Panc1 (cell line): ENCODE measurements around the gene COL5A1. TPM values are rescaled to one million over a fixed set of nuclear protein-coding genes. Genes with fewer than 3 reads are reported as not detected.

ENCODE experiments used
- ATAC-seq: fragments of 200-7000 bp; cut with Tn5 transposase; 2 replicates; pipeline ENCODE4 v1.9.1; 2020; ENCODE audit warnings: mild to moderate bottlenecking, moderate library complexity
- BruUV-seq: library from RNA; stranded (reverse); fragments of 400-500 nt; replicated peaks from 2 replicates; lab custom pipeline; 2021; lab: Mats Ljungman, UMichigan
- CTCF ChIA-PET: fragments of 300-600 bp; sonication (Branson Sonifier 250); formaldehyde crosslinking; loops from one replicate; lab custom pipeline; 2022; ENCODE audit warnings: antibody characterized with exemption; lab: Charles Lee
- POLR2A ChIA-PET: fragments of 300-600 bp; sonication (Branson Sonifier 250); formaldehyde crosslinking; loops from one replicate; lab custom pipeline; 2022; ENCODE audit warnings: antibody characterized with exemption; lab: Charles Lee
- DNase-seq: peaks from one replicate; pipeline ENCODE4 v3.0.0-alpha.2; 2010; ENCODE audit warnings: low read depth, low spot score
- H3K27ac ChIP-seq: 2 replicates; pipeline ENCODE4 v1.5.1; 2011; ENCODE audit warnings: mild to moderate bottlenecking, low read length, inconsistent platforms
- H3K27me3 ChIP-seq: fragments of 200-500 bp; sonication (Bioruptor generic); 2 replicates; pipeline ENCODE4 v1.6.0; 2014; ENCODE audit warnings: low read length, inconsistent platforms; ENCODE audit not compliant: control insufficient read depth, insufficient read depth
- H3K36me3 ChIP-seq: fragments of 200-500 bp; sonication (Bioruptor generic); 2 replicates; pipeline ENCODE4 v1.5.1; 2014; ENCODE audit warnings: inconsistent platforms, mild to moderate bottlenecking, low read length, moderate library complexity; ENCODE audit not compliant: control insufficient read depth, insufficient read depth
- H3K4me1 ChIP-seq: 2 replicates; pipeline ENCODE4 v1.5.1; 2011; ENCODE audit warnings: inconsistent platforms, mild to moderate bottlenecking, low read length, moderate library complexity; ENCODE audit not compliant: control insufficient read depth, insufficient read depth
- H3K4me3 ChIP-seq, 2 experiments: 2 replicates each; pipeline ENCODE4 v1.5.1; 2011 to 2012; ENCODE audit warnings: low read depth in 2 of 2, low read length in 2 of 2, mild to moderate bottlenecking in 2 of 2, inconsistent platforms in 1 of 2, moderate library complexity in 1 of 2
- H3K9me3 ChIP-seq: fragments of 200-500 bp; sonication (Bioruptor generic); 2 replicates; pipeline ENCODE4 v1.5.1; 2014; ENCODE audit warnings: low read depth, mild to moderate bottlenecking, inconsistent platforms, low read length, moderate library complexity; ENCODE audit not compliant: control insufficient read depth, insufficient read depth
- CTCF ChIP-seq: fragments of 450-650 bp; IDR thresholded peaks from 2 replicates; pipeline ENCODE4 v1.5.1; 2017; ENCODE audit warnings: mild to moderate bottlenecking
- POLR2AphosphoS5 ChIP-seq: IDR thresholded peaks from 2 replicates; pipeline ENCODE4 v1.6.1; 2012; ENCODE audit warnings: mild to moderate bottlenecking, low read depth, low read length, moderate library complexity
- REST ChIP-seq, 2 experiments: IDR thresholded peaks; 2 replicates each; pipeline ENCODE4 v1.6.1; 2011 to 2012; ENCODE audit warnings: low read depth in 2 of 2, control low read depth in 1 of 2, low read length in 1 of 2, mild to moderate bottlenecking in 1 of 2, moderate library complexity in 1 of 2; ENCODE audit not compliant: insufficient read depth in 1 of 2
- SIN3A ChIP-seq: IDR thresholded peaks from 2 replicates; pipeline ENCODE4 v1.6.1; 2012; ENCODE audit warnings: low read depth, mild to moderate bottlenecking, low read length, moderate library complexity, borderline replicate concordance; ENCODE audit not compliant: insufficient read depth
- TCF7L2 ChIP-seq: IDR thresholded peaks from 2 replicates; pipeline ENCODE4 v1.6.1; 2011; ENCODE audit warnings: mild to moderate bottlenecking, low read depth, low read length, inconsistent platforms
- in situ Hi-C: cut with HindIII; loops from 2 replicates; pipeline ENCODE4 v1.10.0; 2016; ENCODE audit warnings: low sequenced_read_pairs, low pct_unique_long_range_greater_than_20kb
- intact Hi-C: fragments of 100-400 bp; cut with micrococcal nuclease; formaldehyde crosslinking; loops from one replicate; pipeline ENCODE4 v1.10.0; 2022; ENCODE audit not compliant: unreplicated experiment
- total RNA-seq: library from RNA; stranded (reverse); gene quantifications from one replicate; pipeline ENCODE4 v1.2.1, GENCODE V29; 2021; ENCODE audit not compliant: unreplicated experiment

COL5A1 gene
- total RNA-seq, 1 experiment from 2014 or later, result 5.7 TPM

- ATAC-seq, result no peak
- H3K27ac ChIP-seq, result no peak overlapping the region
- H3K36me3 ChIP-seq, result no peaks in the 10 kb centered on the region
- ChIA-PET POLR2A (no interaction called here), CTCF (no interaction called here)
- H3K9me3 ChIP-seq, result no peaks in the 10 kb centered on the region
- no peaks in the 10 kb centered on the region; the same call in 1 of the 2 replicates for H3K4me1 ChIP-seq
- BruUV-seq, result no TSS peak
- no peak for DNase-seq
- no peak overlapping the region for H3K4me3 ChIP-seq
- TF ChIP-seq SIN3A (no peak), REST (IDR thresholded peaks at IDR 0.05; ENCODE audit: insufficient read depth in 1 of 2, low read depth in 2 of 2, low read length in 1 of 2) (no peak), CTCF (no peak), POLR2AphosphoS5 (no peak), TCF7L2 (no peak)
- in situ Hi-C loops (no loop called here), intact Hi-C loops (no loop called here)
- H3K27me3 ChIP-seq, result no peaks in the 10 kb centered on the region
Measured at GRCh38 chr9:134741846-134742245, 100.2 kb downstream of the COL5A1 start.

- no peaks in the 10 kb centered on the region for H3K36me3 ChIP-seq
- ChIA-PET CTCF (no interaction called here), POLR2A (no interaction called here)
- H3K4me1 ChIP-seq, result no peaks in the 10 kb centered on the region; the same call in 1 of the 2 replicates
- DNase-seq (no peak), ATAC-seq (no peak)
- TF ChIP-seq CTCF, result no peak; the same call in 1 of the 2 replicates
- no peak for TF ChIP-seq REST (IDR thresholded peaks at IDR 0.05; ENCODE audit: insufficient read depth in 1 of 2, low read depth in 2 of 2, low read length in 1 of 2)
- H3K27me3 ChIP-seq, result no peaks in the 10 kb centered on the region
- H3K27ac ChIP-seq, result no peak overlapping the region
- H3K4me3 ChIP-seq, result no peak overlapping the region
- no peaks in the 10 kb centered on the region for H3K9me3 ChIP-seq
- intact Hi-C loops (no loop called here), in situ Hi-C loops (no loop called here)
- BruUV-seq, result no TSS peak
Measured at GRCh38 chr9:134742822-134743535, 101.4 kb downstream of the COL5A1 start.
